A673 (cell line): ENCODE data around the gene HIPK3.

Source experiments
- CTCF ChIP-seq: fragments of 300-800, 200-600 bp; sonication (generic); conservative IDR thresholded peaks from 2 replicates; pipeline ENCODE4 v1.5.1; 2017; ENCODE audit warnings: low read depth, mild to moderate bottlenecking, antibody characterized with exemption, low read length, moderate library complexity, mixed read lengths
- EZH2 ChIP-seq: fragments of 200-600 bp; sonication (generic); IDR thresholded peaks from 2 replicates; pipeline ENCODE4 v1.6.1; 2017; ENCODE audit warnings: borderline replicate concordance, low read depth, mild to moderate bottlenecking, mixed read lengths, antibody characterized with exemption, low read length; ENCODE audit not compliant: poor library complexity, severe bottlenecking

GRCh38 chr11:33281758-33282157, 24.6 kb downstream of the HIPK3 start:
- no peak for TF ChIP-seq CTCF
- no peak for TF ChIP-seq EZH2
